Esophagus squamous epithelium (tissue), 4 donors: ENCODE measurements around the gene PCSK9.

ENCODE experiments used
- CTCF ChIP-seq, 6 experiments: fragments of 450-650 bp in 4 of 6; fragments of 200-600 bp in 2 of 6; sonication (generic) in 2 of 6; IDR thresholded peaks; one replicate each; pipeline ENCODE4 v1.5.1; 2016 to 2019; ENCODE audit warnings: antibody characterized with exemption in 6 of 6, mild to moderate bottlenecking in 4 of 6, moderate library complexity in 4 of 6
- POLR2A ChIP-seq, 4 donors: fragments of 450-650 bp; IDR thresholded peaks; one replicate each; pipeline ENCODE4 v1.6.1; 2017; ENCODE audit warnings: antibody characterized with exemption in 4 of 4, mild to moderate bottlenecking in 4 of 4, moderate library complexity in 3 of 4

GRCh38 chr1:55051169-55051568, 11.8 kb downstream of the PCSK9 start:
- TF ChIP-seq CTCF (IDR thresholded peaks at IDR 0.05) (no peak), POLR2A (IDR thresholded peaks at IDR 0.05) (no peak)
